Transverse colon (tissue), 4 donors: ENCODE data around the gene SRSF6.

ENCODE experiments used
- CTCF ChIP-seq, 5 experiments: fragments of 200-600 bp in 3 of 5; fragments of 450-650 bp in 2 of 5; sonication (generic) in 3 of 5; IDR thresholded peaks; 1 replicate in 2 of 5; 2 replicates in 3 of 5; pipeline ENCODE4 v1.5.1; 2016 to 2017; ENCODE audit warnings: antibody characterized with exemption in 5 of 5, inconsistent platforms in 3 of 5, mild to moderate bottlenecking in 2 of 5, moderate library complexity in 1 of 5
- EP300 ChIP-seq: sonication (generic); formaldehyde crosslinking; IDR thresholded peaks from one replicate; pipeline ENCODE4 v1.6.1; 2017; ENCODE audit warnings: antibody characterized with exemption, low read depth
- POLR2A ChIP-seq: fragments of 450-650 bp; IDR thresholded peaks from one replicate; pipeline ENCODE4 v1.6.1; 2016; ENCODE audit warnings: antibody characterized with exemption, mild to moderate bottlenecking, moderate library complexity
- POLR2AphosphoS5 ChIP-seq, 3 donors: sonication (generic); formaldehyde crosslinking; IDR thresholded peaks; one replicate each; pipeline ENCODE4 v1.6.1; 2016; ENCODE audit warnings: antibody characterized with exemption in 3 of 3

DNA sequence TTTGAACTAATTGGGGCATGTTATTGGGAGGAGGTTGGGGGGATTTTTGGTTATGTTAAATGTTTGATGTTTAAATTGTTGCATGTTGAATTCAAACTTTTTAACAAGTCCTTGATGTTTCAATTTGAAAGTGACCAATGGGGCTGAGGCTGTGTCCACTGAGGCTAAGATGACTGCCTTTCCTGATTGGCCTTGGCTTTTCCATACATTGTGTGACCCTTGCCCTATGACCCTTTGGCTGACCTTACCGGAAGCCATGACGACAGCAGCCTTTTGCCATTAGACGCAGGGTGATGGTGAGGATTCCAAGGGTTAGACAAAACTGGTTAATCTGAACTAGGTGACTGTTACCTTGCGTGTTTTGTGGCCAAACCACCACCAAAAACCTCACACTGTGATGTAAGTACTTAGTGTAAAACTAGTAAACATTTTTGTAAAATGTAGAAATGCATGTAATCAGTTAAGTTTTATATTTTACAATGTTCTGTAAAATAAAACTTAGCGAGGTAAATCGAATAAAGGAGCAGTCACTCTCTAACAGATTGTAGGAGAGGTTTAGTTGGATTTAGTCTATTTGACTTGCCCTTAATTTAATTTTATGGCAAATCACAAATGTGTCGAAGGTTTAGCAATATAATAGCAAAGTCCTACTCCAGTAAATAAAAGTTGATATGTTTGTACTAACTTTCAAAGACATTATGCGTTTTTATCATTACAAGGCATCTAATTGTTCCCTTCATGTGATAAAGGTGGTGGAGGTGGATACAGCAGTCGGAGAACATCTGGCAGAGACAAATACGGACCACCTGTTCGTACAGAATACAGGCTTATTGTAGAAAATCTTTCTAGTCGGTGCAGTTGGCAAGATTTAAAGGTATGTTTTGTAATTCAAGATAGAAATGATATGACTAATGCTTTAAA lies 1.6 kb downstream of the SRSF6 start:
- TF ChIP-seq CTCF (IDR thresholded peaks at IDR 0.05), result no peak
- no peak for TF ChIP-seq POLR2A
- TF ChIP-seq EP300, result no peak
- no peak for TF ChIP-seq POLR2AphosphoS5 (IDR thresholded peaks at IDR 0.05)
